Mesodermal cell (in vitro differentiated cells): ENCODE measurements around the gene KCNT1.

Experiments used
- H3K27ac ChIP-seq: 2 replicates; pipeline ENCODE4 v1.7.0; 2013; ENCODE audit warnings: mild to moderate bottlenecking, low read depth, low read length, moderate library complexity; ENCODE audit not compliant: severe bottlenecking
- H3K36me3 ChIP-seq: 2 replicates; pipeline ENCODE4 v1.7.1; 2013; ENCODE audit warnings: mild to moderate bottlenecking, low read length, moderate library complexity; ENCODE audit not compliant: control insufficient read depth, insufficient read depth
- H3K4me1 ChIP-seq: one replicate; pipeline ENCODE4 v1.7.1; 2013; ENCODE audit warnings: mild to moderate bottlenecking, low read length; ENCODE audit not compliant: insufficient read depth, control insufficient read depth, poor library complexity, severe bottlenecking
- H3K4me3 ChIP-seq: 2 replicates; pipeline ENCODE4 v1.7.0; 2013; ENCODE audit warnings: low read length, control low read depth, mild to moderate bottlenecking; ENCODE audit not compliant: insufficient read depth, poor library complexity, severe bottlenecking; ENCODE audit errors: extremely low read depth
- H3K9me3 ChIP-seq: 2 replicates; pipeline ENCODE4 v1.7.1; 2013; ENCODE audit warnings: mild to moderate bottlenecking, low read length, moderate library complexity; ENCODE audit not compliant: control insufficient read depth
- whole genome bisulfite sequencing, 2 experiments: methylation state at CpG; one replicate each; pipeline ENCODE4 v1.1.5; 2013; ENCODE audit warnings: missing lambda C conversion rate in 2 of 2; ENCODE audit not compliant: insufficient coverage in 2 of 2; 5-methylcytosine and 5-hydroxymethylcytosine counted together

The KCNT1 gene

DNA sequence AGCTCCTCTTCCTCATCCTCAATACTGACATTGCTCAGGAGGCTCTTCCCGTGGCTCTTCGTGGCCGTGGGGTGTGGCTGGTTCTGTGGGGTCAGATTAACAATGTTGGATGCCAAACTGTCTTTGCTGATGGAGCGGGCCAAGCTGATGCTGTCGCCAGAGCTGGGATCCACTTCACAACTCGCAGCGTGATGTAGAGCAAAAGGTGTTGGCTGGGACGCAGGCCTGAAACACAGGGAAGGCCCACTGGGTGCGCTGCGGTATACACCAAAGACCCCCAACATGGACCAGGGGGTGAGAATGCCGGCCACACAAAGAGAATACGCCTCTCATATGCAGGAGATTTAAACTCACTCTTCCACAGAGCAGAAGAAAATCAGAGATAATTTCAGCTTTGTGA is 121.1 kb downstream of the KCNT1 start:
- H3K4me3 ChIP-seq = no peak overlapping the region
- 93 to 99% methylated on average over 11 to 12 of the region's 12 CpGs for WGBS, 2 experiments
- H3K9me3 ChIP-seq = no peaks in the 10 kb centered on the region
- no peak overlapping the region for H3K27ac ChIP-seq
- H3K4me1 ChIP-seq = no peaks in the 10 kb centered on the region
- peaks cover 91% of the 10 kb centered on the region for H3K36me3 ChIP-seq

- H3K27ac ChIP-seq = no peak overlapping the region
- peaks cover 5% of the 10 kb centered on the region for H3K9me3 ChIP-seq
- peaks cover 85% of the 10 kb centered on the region for H3K36me3 ChIP-seq
- no peak overlapping the region for H3K4me3 ChIP-seq
- 93 to 94% methylated on average over 20 to 23 of the region's 25 CpGs for WGBS, 2 experiments
- no peaks in the 10 kb centered on the region for H3K4me1 ChIP-seq
These were observed 123.6 kb downstream of the KCNT1 start for GRCh38 chr9:135825435-135826187.

DNA sequence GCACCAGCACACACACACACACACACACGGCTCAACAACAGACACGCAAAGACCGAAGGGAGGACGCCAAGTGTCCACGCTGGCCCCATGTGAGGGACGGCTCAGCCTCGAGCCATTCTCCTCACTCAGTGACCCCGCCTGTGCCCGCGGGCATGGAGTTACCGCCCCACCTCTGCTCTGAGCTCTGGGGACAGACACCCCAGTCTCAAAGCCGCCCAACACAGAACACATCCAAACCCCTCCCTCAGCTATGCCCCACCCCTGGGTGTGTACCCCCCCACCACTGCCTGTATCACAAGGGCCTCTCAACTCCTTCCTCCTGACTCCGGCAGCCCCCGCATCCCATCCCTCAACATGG is 124.2 kb downstream of the KCNT1 start:
- WGBS, 2 experiments = 98% methylated on average over 9 to 12 of the region's 14 CpGs
- Histone ChIP-seq H3K9me3 (peaks cover 5% of the 10 kb centered on the region), H3K4me1 (no peaks in the 10 kb centered on the region), H3K27ac (no peak overlapping the region), H3K36me3 (peaks cover 79% of the 10 kb centered on the region), H3K4me3 (no peak overlapping the region)

DNA sequence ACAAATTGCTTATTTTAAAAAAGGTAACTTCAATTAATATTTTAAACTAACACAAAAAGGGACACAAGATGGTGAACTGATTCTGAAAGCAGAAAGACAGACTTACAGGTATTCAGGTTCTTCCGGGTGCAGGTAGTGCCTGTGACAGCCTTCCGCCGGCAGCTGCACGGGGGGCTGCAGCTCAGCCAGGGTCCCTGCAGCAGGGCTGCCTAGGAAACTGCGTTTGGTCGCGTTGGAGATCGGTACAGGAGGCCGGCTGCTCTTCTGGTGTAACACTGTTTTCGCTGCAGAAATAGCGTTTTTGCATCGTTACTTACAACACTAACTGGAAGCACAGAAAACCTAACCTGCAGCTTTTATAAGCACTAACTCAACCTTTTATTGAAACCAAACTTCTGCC is 125.3 kb downstream of the KCNT1 start:
- H3K9me3 ChIP-seq = peaks cover 5% of the 10 kb centered on the region
- no peaks in the 10 kb centered on the region for H3K4me1 ChIP-seq
- H3K4me3 ChIP-seq = no peak overlapping the region
- peaks cover 68% of the 10 kb centered on the region for H3K36me3 ChIP-seq
- WGBS, 2 experiments = 95% methylated on average over 12 of the region's 12 CpGs
- H3K27ac ChIP-seq = no peak overlapping the region

DNA sequence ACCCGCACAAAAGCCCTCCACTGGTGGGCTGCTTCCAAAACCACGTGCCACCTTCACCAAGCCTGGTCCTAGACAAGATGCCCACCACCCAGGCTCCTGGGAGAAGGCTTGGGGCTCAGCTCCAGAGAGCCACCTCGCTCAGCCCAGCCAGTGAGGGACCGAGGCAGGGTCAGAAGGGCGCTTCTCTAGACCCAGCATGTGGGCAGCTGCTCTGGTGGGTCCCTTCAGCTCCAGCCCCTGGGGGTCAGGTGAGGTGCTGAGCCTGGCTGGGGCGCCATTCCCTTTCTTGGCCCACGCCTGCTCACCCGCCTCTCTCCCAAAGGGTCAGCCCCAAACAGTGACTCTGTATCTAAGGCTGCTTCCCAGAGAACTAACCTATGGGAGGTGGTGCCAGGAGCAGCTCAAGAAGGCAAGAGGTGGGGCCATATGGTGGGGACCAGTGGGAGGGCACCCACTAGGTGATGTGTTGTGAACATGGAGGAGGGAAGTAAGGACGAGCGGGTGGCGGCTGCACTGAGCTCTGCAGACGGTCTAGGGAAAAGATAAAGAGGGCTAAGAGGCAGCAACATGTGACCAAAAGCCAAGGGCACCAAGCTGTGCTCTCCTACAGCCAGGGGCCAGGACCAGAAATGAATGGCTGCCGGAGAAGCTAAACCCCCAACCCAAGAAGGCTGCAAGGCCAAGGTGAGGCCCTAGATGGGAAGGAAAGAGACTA is 126.0 kb downstream of the KCNT1 start:
- Histone ChIP-seq H3K27ac (no peak overlapping the region), H3K9me3 (peaks cover 5% of the 10 kb centered on the region), H3K36me3 (peaks cover 63% of the 10 kb centered on the region), H3K4me1 (no peaks in the 10 kb centered on the region), H3K4me3 (no peak overlapping the region)
- WGBS, 2 experiments = 93 to 97% methylated on average over 10 to 11 of the region's 13 CpGs

GRCh38 chr9:135828656-135829055 is 126.7 kb downstream of the KCNT1 start:
- no peak overlapping the region for H3K27ac ChIP-seq
- H3K4me3 ChIP-seq = no peak overlapping the region
- peaks cover 57% of the 10 kb centered on the region for H3K36me3 ChIP-seq
- peaks cover 5% of the 10 kb centered on the region for H3K9me3 ChIP-seq
- no peaks in the 10 kb centered on the region for H3K4me1 ChIP-seq
- 100% methylated on average over 1 of the region's 5 CpGs for WGBS, 2 experiments

- WGBS, 2 experiments = 100% methylated on average over 1 of the region's 1 CpG; no CpG with 5 or more reads in 1 of the 2 experiments
- H3K4me3 ChIP-seq = no peak overlapping the region
- no peaks in the 10 kb centered on the region for H3K4me1 ChIP-seq
- H3K9me3 ChIP-seq = peaks cover 5% of the 10 kb centered on the region
- no peak overlapping the region for H3K27ac ChIP-seq
- peaks cover 57% of the 10 kb centered on the region for H3K36me3 ChIP-seq
These were observed 128.5 kb downstream of the KCNT1 start for GRCh38 chr9:135830496-135830895.

GRCh38 chr9:135833864-135834263 is 131.9 kb downstream of the KCNT1 start:
- Histone ChIP-seq H3K4me3 (no peak overlapping the region), H3K4me1 (no peaks in the 10 kb centered on the region), H3K36me3 (peaks cover 26% of the 10 kb centered on the region), H3K9me3 (peaks cover 4% of the 10 kb centered on the region), H3K27ac (no peak overlapping the region)
- no CpG with 5 or more reads among the region's 3 CpGs for WGBS, 2 experiments

DNA sequence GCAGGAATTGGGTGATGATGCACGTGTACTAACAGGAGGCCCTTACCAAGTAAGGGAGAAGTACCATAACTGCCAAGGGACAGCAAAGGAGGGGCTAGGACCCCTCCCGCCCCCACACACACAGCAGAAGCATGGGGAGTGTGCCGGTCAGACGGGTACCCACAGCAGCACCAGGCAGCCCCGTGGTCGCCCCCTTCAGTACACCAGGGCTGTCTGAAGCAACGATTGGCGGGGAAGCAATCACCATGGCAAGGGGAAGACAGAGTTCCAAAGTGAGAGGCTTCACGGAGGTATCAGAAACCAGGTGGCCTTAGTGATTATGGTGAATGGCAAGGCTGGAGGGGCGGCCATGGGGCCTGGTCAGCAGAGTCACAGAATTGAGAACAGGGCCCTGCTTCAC is 133.1 kb downstream of the KCNT1 start:
- peaks cover 26% of the 10 kb centered on the region for H3K36me3 ChIP-seq
- H3K4me1 ChIP-seq = peaks cover 2% of the 10 kb centered on the region
- no peak overlapping the region for H3K27ac ChIP-seq
- no peak overlapping the region for H3K4me3 ChIP-seq
- WGBS, 2 experiments = 94 to 96% methylated on average over 10 of the region's 10 CpGs
- no peaks in the 10 kb centered on the region for H3K9me3 ChIP-seq

DNA sequence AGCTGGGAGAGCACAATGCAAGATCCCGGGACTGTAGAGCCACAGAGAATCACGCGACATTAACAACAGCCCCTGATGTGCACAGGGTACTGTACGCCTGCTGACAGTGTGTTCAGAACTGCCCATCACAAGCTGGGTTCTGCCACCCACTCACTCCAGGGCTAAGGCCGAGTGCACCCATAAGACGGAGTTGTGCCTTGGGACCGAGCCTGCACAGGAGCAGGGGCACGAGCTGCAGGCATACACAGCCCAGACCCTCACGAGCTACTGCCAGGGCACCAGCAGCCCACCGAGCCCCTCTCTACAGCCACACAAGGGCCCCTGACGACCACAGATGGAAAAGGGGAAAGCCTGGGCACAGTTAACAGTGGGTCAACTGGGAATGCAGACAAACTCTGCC is 137.5 kb downstream of the KCNT1 start:
- no peak overlapping the region for H3K27ac ChIP-seq
- no peak overlapping the region for H3K4me3 ChIP-seq
- peaks cover 2% of the 10 kb centered on the region for H3K9me3 ChIP-seq
- 89 to 100% methylated on average over 9 to 10 of the region's 11 CpGs for WGBS, 2 experiments
- H3K4me1 ChIP-seq = peaks cover 18% of the 10 kb centered on the region
- peaks cover 37% of the 10 kb centered on the region for H3K36me3 ChIP-seq

DNA sequence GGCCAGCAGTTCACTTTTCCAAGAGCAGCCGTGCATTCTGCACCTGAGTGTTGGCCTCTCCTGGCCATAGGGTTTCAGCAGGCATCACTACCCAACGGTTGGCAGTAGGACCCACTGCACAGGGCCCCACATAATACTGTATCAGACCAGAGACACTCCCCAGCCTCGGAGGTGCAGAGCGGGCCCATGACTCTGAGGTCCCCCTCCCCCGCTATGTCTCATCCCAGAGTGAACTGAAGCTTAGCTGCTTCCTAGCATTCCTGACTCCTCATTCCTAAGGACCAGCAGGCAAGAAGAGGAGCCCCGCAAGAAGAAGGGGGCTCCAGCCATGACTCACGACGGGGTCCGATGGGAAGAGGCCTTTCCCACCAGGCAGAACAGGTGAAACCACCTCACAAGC is 138.1 kb downstream of the KCNT1 start:
- Histone ChIP-seq H3K36me3 (peaks cover 33% of the 10 kb centered on the region), H3K4me1 (peaks cover 18% of the 10 kb centered on the region), H3K27ac (no peak overlapping the region), H3K4me3 (no peak overlapping the region), H3K9me3 (peaks cover 6% of the 10 kb centered on the region)
- 81 to 100% methylated on average over 2 to 4 of the region's 9 CpGs for WGBS, 2 experiments
